HEK293T (cell line): ENCODE results near the gene FCHSD1.

Experiments used
- BHLHE40 ChIP-seq: fragments of 450-650 bp; IDR thresholded peaks from 2 replicates; pipeline ENCODE4 v1.6.1; 2016; ENCODE audit warnings: mild to moderate bottlenecking, moderate library complexity, borderline replicate concordance
- CTBP1 ChIP-seq: fragments of 450-650 bp; IDR thresholded peaks from 2 replicates; pipeline ENCODE4 v1.6.1; 2016; ENCODE audit warnings: borderline replicate concordance
- ELF4 ChIP-seq: fragments of 450-650 bp; IDR thresholded peaks from 2 replicates; pipeline ENCODE4 v1.6.1; 2017; ENCODE audit warnings: antibody characterized with exemption
- FOXK2 ChIP-seq: fragments of 450-650 bp; IDR thresholded peaks from 2 replicates; pipeline ENCODE4 v1.6.1; 2016; ENCODE audit warnings: mild to moderate bottlenecking
- FOXM1 ChIP-seq: fragments of 450-650 bp; IDR thresholded peaks from 2 replicates; pipeline ENCODE4 v1.6.1; 2017; ENCODE audit warnings: mild to moderate bottlenecking, borderline replicate concordance
- LEF1 ChIP-seq: fragments of 450-650 bp; IDR thresholded peaks from 2 replicates; pipeline ENCODE4 v1.6.1; 2017; ENCODE audit warnings: mild to moderate bottlenecking, borderline replicate concordance
- NFRKB ChIP-seq: fragments of 450-650 bp; IDR thresholded peaks from 2 replicates; pipeline ENCODE4 v1.6.1; 2016; ENCODE audit warnings: mild to moderate bottlenecking, moderate library complexity
- SP1 ChIP-seq: fragments of 450-650 bp; IDR thresholded peaks from 2 replicates; pipeline ENCODE4 v1.6.1; 2017
- SUZ12 ChIP-seq: fragments of 450-650 bp; IDR thresholded peaks from 2 replicates; pipeline ENCODE4 v1.6.1; 2016; ENCODE audit warnings: mild to moderate bottlenecking
- TF ChIP-seq, protein P1 (sequence below): fragments of 450-650 bp; IDR thresholded peaks from 2 replicates; pipeline ENCODE4 v1.6.1; 2016

DNA sequence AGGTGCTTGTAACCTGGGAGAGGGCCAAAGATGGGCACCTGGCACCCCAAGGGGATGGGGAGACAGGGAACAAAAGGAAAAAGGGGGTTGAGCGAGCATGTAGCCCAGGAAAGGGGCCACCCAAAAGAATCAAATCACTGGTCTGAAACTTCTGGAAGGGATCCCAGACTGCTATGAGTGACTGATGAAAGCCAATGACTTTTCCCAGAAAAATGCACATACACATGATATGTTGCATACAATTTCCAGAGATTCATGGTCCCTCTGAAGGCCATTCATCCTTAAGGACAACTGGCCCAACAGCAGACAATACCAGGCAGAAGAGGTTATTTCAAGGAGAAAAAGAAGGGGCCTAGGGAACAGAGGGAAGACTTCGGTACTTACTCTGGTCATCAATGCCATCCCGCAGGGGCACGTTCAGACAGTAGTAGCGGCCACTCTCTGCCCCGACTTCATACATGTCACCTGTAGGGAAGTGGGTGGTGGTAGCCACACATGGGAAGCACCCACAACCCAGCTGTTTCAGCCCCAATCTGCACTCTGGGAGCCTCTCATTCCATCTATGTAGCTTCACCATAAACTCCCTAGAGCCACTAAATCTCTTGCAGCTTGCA is 22.9 kb downstream of the FCHSD1 start:
- TF ChIP-seq SP1: no peak
- TF ChIP-seq ELF4: no peak
- TF ChIP-seq FOXM1: no peak
- no peak for TF ChIP-seq CTBP1
- no peak for TF ChIP-seq FOXK2
- TF ChIP-seq LEF1: no peak
- TF ChIP-seq, protein P1, sequence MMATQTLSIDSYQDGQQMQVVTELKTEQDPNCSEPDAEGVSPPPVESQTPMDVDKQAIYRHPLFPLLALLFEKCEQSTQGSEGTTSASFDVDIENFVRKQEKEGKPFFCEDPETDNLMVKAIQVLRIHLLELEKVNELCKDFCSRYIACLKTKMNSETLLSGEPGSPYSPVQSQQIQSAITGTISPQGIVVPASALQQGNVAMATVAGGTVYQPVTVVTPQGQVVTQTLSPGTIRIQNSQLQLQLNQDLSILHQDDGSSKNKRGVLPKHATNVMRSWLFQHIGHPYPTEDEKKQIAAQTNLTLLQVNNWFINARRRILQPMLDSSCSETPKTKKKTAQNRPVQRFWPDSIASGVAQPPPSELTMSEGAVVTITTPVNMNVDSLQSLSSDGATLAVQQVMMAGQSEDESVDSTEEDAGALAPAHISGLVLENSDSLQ: no peak
- TF ChIP-seq SUZ12: no peak
- no peak for TF ChIP-seq NFRKB
- no peak for TF ChIP-seq BHLHE40
